HL-60 (cell line): ENCODE results near the gene PAPPA.

Experiments
- POLR2AphosphoS5 ChIP-seq: IDR thresholded peaks from 2 replicates; pipeline ENCODE4 v1.6.1; 2012; ENCODE audit warnings: low read depth
- SPI1 ChIP-seq: IDR thresholded peaks from 2 replicates; pipeline ENCODE4 v1.6.1; 2012; ENCODE audit warnings: low read depth, mild to moderate bottlenecking, borderline replicate concordance
- TF ChIP-seq, protein P1 (sequence below): IDR thresholded peaks from one replicate; pipeline ENCODE4 v1.5.1; 2011; ENCODE audit warnings: low read length, control low read depth, inconsistent platforms; ENCODE audit not compliant: insufficient read depth
- TF ChIP-seq, protein P2 (sequence below): IDR thresholded peaks from 2 replicates; pipeline ENCODE4 v1.6.1; 2012; ENCODE audit warnings: low read depth; ENCODE audit not compliant: insufficient replicate concordance

DNA sequence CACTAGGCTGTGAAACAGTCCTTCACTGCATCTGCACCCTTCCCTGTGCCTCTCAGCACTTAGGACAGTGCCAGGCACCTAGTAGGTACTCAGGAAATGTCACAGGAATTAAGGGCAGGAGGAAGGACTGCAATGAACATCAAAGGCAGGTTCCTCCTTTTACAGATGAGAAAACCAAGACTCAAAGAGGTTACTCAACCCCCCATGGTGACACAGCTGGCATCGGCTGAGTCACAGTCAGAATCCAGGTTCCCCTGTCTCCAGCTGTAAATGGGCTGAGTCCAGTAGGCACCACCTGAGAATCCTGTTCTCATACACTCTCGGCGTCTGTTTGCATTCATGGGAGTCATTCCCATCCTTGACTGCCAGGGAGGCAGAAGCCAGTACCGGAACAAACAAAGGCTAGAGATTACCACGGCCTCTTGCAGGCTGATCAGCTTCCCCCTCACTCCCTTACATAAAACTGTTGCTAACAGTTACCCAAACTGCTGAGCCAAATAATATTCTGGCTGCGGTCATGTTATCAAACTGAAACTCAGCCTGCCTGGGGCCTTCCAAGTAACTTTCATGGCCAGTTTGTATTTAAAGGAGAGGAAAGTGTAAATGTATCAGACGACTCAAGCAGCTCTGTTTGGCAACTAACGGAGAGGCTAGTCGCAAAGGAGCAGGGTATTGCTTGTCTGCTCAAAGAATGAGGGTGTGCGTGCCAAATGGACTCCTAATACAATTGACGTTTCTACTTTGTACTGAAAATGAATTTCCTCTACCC lies 201.7 kb downstream of the PAPPA start:
- TF ChIP-seq, protein P1, sequence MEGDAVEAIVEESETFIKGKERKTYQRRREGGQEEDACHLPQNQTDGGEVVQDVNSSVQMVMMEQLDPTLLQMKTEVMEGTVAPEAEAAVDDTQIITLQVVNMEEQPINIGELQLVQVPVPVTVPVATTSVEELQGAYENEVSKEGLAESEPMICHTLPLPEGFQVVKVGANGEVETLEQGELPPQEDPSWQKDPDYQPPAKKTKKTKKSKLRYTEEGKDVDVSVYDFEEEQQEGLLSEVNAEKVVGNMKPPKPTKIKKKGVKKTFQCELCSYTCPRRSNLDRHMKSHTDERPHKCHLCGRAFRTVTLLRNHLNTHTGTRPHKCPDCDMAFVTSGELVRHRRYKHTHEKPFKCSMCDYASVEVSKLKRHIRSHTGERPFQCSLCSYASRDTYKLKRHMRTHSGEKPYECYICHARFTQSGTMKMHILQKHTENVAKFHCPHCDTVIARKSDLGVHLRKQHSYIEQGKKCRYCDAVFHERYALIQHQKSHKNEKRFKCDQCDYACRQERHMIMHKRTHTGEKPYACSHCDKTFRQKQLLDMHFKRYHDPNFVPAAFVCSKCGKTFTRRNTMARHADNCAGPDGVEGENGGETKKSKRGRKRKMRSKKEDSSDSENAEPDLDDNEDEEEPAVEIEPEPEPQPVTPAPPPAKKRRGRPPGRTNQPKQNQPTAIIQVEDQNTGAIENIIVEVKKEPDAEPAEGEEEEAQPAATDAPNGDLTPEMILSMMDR: no peak
- TF ChIP-seq POLR2AphosphoS5 (no peak), SPI1 (no peak)
- TF ChIP-seq, protein P2, sequence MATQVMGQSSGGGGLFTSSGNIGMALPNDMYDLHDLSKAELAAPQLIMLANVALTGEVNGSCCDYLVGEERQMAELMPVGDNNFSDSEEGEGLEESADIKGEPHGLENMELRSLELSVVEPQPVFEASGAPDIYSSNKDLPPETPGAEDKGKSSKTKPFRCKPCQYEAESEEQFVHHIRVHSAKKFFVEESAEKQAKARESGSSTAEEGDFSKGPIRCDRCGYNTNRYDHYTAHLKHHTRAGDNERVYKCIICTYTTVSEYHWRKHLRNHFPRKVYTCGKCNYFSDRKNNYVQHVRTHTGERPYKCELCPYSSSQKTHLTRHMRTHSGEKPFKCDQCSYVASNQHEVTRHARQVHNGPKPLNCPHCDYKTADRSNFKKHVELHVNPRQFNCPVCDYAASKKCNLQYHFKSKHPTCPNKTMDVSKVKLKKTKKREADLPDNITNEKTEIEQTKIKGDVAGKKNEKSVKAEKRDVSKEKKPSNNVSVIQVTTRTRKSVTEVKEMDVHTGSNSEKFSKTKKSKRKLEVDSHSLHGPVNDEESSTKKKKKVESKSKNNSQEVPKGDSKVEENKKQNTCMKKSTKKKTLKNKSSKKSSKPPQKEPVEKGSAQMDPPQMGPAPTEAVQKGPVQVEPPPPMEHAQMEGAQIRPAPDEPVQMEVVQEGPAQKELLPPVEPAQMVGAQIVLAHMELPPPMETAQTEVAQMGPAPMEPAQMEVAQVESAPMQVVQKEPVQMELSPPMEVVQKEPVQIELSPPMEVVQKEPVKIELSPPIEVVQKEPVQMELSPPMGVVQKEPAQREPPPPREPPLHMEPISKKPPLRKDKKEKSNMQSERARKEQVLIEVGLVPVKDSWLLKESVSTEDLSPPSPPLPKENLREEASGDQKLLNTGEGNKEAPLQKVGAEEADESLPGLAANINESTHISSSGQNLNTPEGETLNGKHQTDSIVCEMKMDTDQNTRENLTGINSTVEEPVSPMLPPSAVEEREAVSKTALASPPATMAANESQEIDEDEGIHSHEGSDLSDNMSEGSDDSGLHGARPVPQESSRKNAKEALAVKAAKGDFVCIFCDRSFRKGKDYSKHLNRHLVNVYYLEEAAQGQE: peak; percentile 75
